CD4-positive, alpha-beta T cell (primary cell): ENCODE data around the gene ZEB1. TPM values are rescaled to one million over a fixed set of nuclear protein-coding genes. Genes with fewer than 3 reads are reported as not detected.

Experiments used
- ATAC-seq: fragments of 200-7000 bp; cut with Tn5 transposase; one replicate; pipeline ENCODE4 v1.10.0; 2022; ENCODE audit warnings: mild to moderate bottlenecking; ENCODE audit not compliant: poor library complexity
- CTCF ChIA-PET: fragments of 350-600 bp; sonication (Branson Sonifier 250); formaldehyde crosslinking; loops from one replicate; lab custom pipeline; 2021; ENCODE audit warnings: antibody characterized with exemption, inconsistent platforms; lab: Charles Lee
- POLR2A ChIA-PET: fragments of 350-600 bp; sonication (Branson Sonifier 250); formaldehyde crosslinking; loops from one replicate; lab custom pipeline; 2021; ENCODE audit warnings: antibody characterized with exemption, inconsistent platforms; lab: Charles Lee
- DNase-seq, 14 experiments: peaks; one replicate each; pipeline ENCODE4 v3.0.0-alpha.2; 2013 to 2020; ENCODE audit warnings: mixed read lengths in 2 of 14
- H3K27ac ChIP-seq, 2 donors: one replicate each; pipeline versions ENCODE4 v1.5.1 to v1.7.0; 2013; ENCODE audit warnings: low read length in 2 of 2, low read depth in 1 of 2, mild to moderate bottlenecking in 1 of 2
- H3K27me3 ChIP-seq, 2 experiments: 1 replicate in 1 of 2; 2 replicates in 1 of 2; pipeline versions ENCODE4 v1.6.1 to v1.7.0; 2013; ENCODE audit warnings: low read length in 2 of 2, control low read depth in 1 of 2, mild to moderate bottlenecking in 1 of 2, moderate library complexity in 1 of 2; ENCODE audit not compliant: insufficient read depth in 2 of 2, control insufficient read depth in 1 of 2
- H3K36me3 ChIP-seq: one replicate; pipeline ENCODE4 v1.6.1; 2013; ENCODE audit warnings: low read length, control low read depth; ENCODE audit not compliant: insufficient read depth
- H3K4me1 ChIP-seq: one replicate; pipeline ENCODE4 v1.6.1; 2013; ENCODE audit warnings: low read length, control low read depth; ENCODE audit not compliant: insufficient read depth
- H3K4me3 ChIP-seq: one replicate; pipeline ENCODE4 v1.5.1; 2013; ENCODE audit warnings: mild to moderate bottlenecking, low read length, moderate library complexity
- H3K9me3 ChIP-seq, 2 experiments: 1 replicate in 1 of 2; 2 replicates in 1 of 2; pipeline versions ENCODE4 v1.6.1 to v1.7.0; 2013; ENCODE audit warnings: low read length in 2 of 2, mild to moderate bottlenecking in 2 of 2, control low read depth in 1 of 2, moderate library complexity in 1 of 2; ENCODE audit not compliant: control insufficient read depth in 1 of 2, insufficient read depth in 1 of 2
- H3K27ac Mint-ChIP-seq: one replicate; pipeline ENCODE4 v1.8.0; 2020; ENCODE audit warnings: mixed read lengths
- H3K27me3 Mint-ChIP-seq: one replicate; pipeline ENCODE4 v1.8.0; 2021; ENCODE audit warnings: mixed read lengths
- H3K36me3 Mint-ChIP-seq: one replicate; pipeline ENCODE4 v1.8.0; 2021; ENCODE audit warnings: low read depth, mixed read lengths
- H3K4me1 Mint-ChIP-seq: one replicate; pipeline ENCODE4 v1.8.0; 2021; ENCODE audit warnings: low read depth, mixed read lengths
- H3K4me3 Mint-ChIP-seq: one replicate; pipeline ENCODE4 v1.8.0; 2020; ENCODE audit warnings: mild to moderate bottlenecking, mixed read lengths
- H3K9me3 Mint-ChIP-seq: one replicate; pipeline ENCODE4 v1.8.0; 2020; ENCODE audit warnings: mixed read lengths
- CTCF ChIP-seq: fragments of 200-600 bp; IDR thresholded peaks from one replicate; pipeline ENCODE4 v1.8.0; 2022; ENCODE audit warnings: antibody characterized with exemption, mild to moderate bottlenecking
- intact Hi-C, 2 experiments: fragments of 100-400 bp; cut with DNase I in 1 of 2; cut with micrococcal nuclease in 1 of 2; formaldehyde crosslinking; loops; one replicate each; pipeline versions ENCODE4 v1.15.1 to v1.9.0; 2023 to 2025; cut with DNase I, micrococcal nuclease
- total RNA-seq, 174 experiments: library from RNA in 2 of 174; stranded (reverse) in 2 of 174; gene quantifications; one replicate each; pipeline ENCODE4 v1.2.3 and lab custom pipeline; 2021 to 2026

ZEB1 gene
- total RNA-seq, 2 experiments from 2014 or later = 132 to 134 TPM

- intact Hi-C loops = no loop called here
- no peak for ATAC-seq
- no peak overlapping the region for H3K4me3 Mint-ChIP-seq
- peaks cover 6% of the 10 kb centered on the region for H3K9me3 Mint-ChIP-seq
- ChIA-PET POLR2A (no interaction called here), CTCF (no interaction called here)
- H3K27me3 Mint-ChIP-seq = peaks cover 4% of the 10 kb centered on the region
- no peak overlapping the region for H3K27ac Mint-ChIP-seq
- Histone ChIP-seq H3K36me3 (no peaks in the 10 kb centered on the region), H3K27ac (no peak overlapping the region), H3K27me3 (no peaks in the 10 kb centered on the region), H3K9me3 (no peaks in the 10 kb centered on the region), H3K4me3 (no peak overlapping the region), H3K4me1 (peaks cover 5% of the 10 kb centered on the region)
- TF ChIP-seq CTCF = no peak
- H3K4me1 Mint-ChIP-seq = peaks cover 5% of the 10 kb centered on the region
- no peak for DNase-seq
- H3K36me3 Mint-ChIP-seq = no peaks in the 10 kb centered on the region
These were observed 259.3 kb downstream of the ZEB1 start for GRCh38 chr10:31578181-31578852.

GRCh38 chr10:31578951-31579350 is 259.9 kb downstream of the ZEB1 start:
- no peak overlapping the region for H3K4me3 Mint-ChIP-seq
- peaks cover 6% of the 10 kb centered on the region for H3K9me3 Mint-ChIP-seq
- H3K4me3 ChIP-seq = no peak overlapping the region
- no peak overlapping the region for H3K27ac ChIP-seq
- TF ChIP-seq CTCF = no peak
- H3K4me1 ChIP-seq = peaks cover 5% of the 10 kb centered on the region
- H3K27me3 ChIP-seq = no peaks in the 10 kb centered on the region
- H3K4me1 Mint-ChIP-seq = peaks cover 5% of the 10 kb centered on the region
- H3K27me3 Mint-ChIP-seq = peaks cover 10% of the 10 kb centered on the region
- no peaks in the 10 kb centered on the region for H3K36me3 ChIP-seq
- H3K27ac Mint-ChIP-seq = no peak overlapping the region
- POLR2A ChIA-PET = no interaction called here
- intact Hi-C loops = no loop called here
- DNase-seq = no peak
- H3K9me3 ChIP-seq = no peaks in the 10 kb centered on the region
- CTCF ChIA-PET = no interaction called here
- ATAC-seq = no peak
- H3K36me3 Mint-ChIP-seq = no peaks in the 10 kb centered on the region
